GM18519 (cell line): Measurements from ENCODE around the gene SLC27A2.
"Not testable (repeated sequence)": the region's sequence is repeated elsewhere in the genome, so short reads cannot be mapped to it uniquely, and the experiment has no call there.

Experiments
- ATAC-seq: cut with Tn5 transposase; IDR thresholded peaks from one replicate; pipeline ENCODE4 v1.9.1; 2021; ENCODE audit warnings: mild to moderate bottlenecking, moderate library complexity; ENCODE audit not compliant: unreplicated experiment, low FRiP score

Gene SLC27A2

GRCh38 chr15:50162969-50163718 lies 18.9 kb upstream of the SLC27A2 start:
- no peak for ATAC-seq

GRCh38 chr15:50163719-50164410 lies 18.1 kb upstream of the SLC27A2 start:
- ATAC-seq, result no peak

DNA sequence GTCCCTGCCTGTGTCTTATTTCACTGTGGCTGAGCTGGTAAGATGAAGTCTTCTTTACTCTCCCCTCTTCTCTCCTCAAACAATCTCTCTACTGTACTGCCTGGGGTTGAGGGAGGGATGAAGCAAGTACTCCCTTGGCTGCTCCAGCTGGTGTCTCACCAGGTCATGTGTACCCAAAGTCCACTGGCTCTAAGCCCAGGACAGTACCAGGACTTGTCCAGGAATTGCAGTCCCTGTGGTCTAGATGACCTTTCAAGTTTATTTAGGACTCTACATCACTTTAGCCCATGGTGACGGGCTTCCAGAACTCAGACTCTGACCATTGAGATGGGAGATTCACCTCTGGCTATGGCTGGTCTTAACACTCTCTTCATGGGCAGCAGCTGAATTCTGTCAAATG lies 17.5 kb upstream of the SLC27A2 start:
- ATAC-seq, result no peak

GRCh38 chr15:50166216-50166615 lies 15.8 kb upstream of the SLC27A2 start:
- ATAC-seq, result no peak

- no peak for ATAC-seq
Measured at GRCh38 chr15:50167110-50167509, 14.9 kb upstream of the SLC27A2 start.

- no peak for ATAC-seq
Measured at GRCh38 chr15:50168379-50168778, 13.6 kb upstream of the SLC27A2 start.

DNA sequence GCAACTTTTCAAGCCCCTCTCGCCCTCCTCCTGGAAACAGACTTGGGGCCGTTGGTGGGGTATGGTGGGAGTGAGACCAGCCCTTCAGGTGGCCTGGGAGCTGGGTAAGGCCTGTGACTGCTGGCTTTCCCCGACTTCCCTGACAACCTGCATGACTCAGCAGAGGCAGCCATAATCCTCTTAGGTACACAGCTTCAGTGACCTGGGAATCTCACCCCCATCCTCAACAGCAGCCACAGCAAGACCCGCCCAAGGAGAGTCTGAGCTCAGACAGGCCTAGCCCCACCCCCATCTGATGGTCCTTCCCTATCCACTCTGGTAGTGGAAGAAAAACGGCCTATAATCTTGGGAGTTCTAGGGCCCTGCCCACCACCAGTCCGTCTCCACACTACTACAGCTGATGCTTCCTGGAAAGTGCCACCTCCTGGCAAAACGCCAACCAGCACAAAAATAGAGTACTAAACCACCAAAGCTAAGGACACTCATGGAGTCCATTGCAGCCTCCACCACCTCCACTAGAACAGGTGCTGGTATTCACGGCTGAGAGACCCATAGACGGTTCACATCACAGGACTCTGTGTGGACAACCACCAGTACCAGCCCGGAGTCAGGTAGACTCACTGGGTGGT lies 13.1 kb upstream of the SLC27A2 start:
- no peak for ATAC-seq

DNA sequence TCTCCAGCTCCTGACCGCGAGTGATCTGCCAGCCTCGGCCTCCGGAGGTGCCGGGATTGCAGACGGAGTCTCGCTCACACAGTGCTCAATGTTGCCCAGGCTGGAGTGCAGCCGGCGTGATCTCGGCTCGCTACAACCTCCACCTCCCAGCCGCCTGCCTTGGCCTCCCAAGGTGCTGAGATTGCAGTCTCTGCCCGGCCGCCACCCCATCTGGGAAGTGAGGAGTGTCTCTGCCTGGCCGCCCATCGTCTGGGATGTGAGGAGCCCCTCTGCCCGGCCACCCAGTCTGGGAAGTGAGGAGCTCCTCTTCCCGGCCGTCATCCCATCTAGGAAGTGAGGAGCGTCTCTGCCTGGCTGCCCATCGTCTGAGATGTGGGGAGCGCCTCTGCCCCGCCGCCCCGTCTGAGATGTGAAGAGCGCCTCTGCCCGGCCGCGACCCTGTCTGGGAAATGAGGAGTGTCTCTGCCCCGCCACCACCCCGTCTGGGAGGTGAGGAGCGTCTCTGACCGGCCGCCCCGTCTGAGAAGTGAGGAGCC lies 9.6 kb upstream of the SLC27A2 start:
- ATAC-seq, result not testable (repeated sequence)

DNA sequence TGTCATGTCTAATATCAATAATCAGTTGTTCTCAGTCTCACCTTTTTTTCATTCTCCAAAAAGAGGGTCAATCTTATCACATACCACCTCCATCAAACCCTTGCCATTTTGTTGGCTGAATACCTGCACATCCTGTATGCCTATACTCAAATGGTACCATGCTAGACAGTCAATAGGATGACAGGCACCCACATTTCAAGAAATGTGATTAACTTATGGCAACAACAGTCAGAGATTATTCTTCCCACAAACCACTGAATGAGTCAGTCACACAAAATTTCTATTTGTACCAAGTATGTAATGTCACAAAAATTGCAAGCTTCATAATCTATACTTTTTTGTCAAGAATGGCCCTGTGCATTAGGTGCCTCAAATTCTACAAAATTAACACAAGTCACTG lies 5.1 kb upstream of the SLC27A2 start:
- no peak for ATAC-seq

DNA sequence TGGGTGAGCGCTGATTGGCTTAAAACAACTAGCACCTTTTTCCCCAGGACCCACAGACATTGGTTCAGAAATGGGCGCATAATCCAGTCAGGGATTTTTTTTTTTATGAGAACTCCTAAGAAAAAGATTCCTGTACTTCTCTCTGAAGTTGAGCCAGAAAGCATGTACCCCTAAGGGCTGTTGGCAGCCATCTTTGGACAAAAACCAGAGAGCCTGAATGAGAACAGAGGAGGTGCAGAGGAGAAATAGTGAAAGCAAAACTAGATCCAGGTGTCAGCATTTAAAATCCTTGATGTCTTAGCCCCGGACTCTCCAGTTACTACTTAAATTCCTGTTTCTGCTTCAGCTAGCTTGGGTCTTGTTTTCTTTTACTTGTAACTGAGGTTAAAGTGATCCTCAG lies 1.9 kb upstream of the SLC27A2 start:
- no peak for ATAC-seq

DNA sequence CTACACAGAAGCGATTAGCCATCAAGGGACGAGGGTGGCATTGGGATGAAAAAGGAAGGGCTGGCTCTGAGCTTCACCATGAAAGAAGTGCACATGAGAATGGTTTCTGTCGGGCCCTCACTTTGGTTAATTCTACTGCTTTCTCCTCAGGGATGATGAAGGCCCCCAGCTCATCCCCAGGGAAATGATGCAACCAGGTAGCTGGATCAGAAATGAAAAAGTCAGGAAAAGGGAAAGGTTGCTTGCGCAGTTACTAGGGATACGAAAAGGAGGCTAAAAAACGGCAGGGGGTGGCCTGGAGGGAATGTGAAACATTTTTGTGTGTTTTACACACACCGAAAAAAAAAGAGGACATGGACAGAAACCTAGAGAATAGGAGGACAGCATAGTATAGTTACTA lies 1.4 kb upstream of the SLC27A2 start:
- no peak for ATAC-seq

DNA sequence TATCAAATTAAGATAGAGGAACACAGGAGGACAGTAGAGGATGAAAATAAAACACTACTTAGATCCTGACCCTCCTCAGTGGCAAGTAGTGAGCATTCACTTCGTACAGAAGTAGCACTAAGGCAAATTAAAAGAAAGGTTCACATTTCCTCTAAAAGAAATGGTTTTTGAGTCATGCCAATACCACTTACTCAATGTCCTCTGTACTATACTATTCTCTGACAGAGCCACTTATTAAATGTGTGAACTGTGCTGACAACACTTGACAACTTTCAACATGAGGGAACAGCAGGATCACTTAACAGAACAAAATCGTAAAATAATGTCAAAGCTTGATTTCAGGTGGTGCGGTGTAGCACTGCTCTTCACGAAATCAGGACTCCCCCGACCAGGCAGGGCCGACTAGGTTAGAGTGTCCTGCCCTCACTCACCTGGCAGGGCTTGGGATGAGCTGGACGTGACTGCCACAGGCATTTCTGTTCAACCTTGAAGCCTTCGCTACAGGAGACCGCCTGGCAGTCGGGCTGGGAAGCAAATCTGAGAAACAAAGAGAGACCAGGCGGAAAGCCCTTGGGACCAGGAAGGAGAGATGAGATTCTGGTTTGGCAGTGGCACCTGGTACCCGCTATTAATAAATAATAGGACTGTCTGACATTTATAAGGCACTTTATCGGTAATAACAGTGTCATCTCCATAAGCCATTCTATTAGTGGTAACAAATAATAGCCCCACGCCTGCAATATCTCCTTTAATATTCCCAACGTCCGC lies 611 bp upstream of the SLC27A2 start:
- no peak for ATAC-seq

- peak; percentile 41 for ATAC-seq
Measured at GRCh38 chr15:50182219-50183013, 420 bp downstream of the SLC27A2 start.

DNA sequence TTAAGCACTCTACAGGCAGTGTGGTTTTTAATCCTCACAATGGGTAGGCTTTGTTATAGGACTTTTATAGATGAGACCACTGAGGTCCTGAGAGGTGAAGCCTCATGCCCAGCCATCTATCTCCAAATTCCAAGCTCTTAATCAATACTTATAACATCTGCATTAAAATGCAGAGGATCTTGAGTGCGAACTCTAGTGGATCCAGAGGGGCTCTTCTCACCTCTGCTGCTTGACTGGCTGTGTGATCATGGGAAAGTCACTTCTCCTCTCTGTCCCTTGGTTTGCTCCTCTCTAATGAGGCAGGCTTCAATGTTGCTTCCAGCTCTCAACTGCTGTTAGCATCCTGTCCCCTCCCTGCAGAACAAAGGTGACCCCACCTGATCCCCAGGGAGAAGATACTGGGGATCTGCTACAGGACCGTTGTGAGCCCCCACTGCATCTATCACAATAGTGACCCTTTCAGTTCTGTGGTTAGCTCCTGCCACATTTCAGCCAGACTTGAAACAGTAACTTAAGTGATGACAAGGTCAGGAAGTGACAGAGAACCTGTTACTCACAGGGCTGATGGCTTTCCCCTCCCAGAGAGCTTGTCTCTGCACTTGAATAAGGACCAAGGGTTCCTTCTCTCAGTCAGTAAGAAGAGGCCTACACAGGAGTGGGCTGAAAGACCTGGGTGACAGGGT lies 1.3 kb downstream of the SLC27A2 start:
- ATAC-seq, result no peak

DNA sequence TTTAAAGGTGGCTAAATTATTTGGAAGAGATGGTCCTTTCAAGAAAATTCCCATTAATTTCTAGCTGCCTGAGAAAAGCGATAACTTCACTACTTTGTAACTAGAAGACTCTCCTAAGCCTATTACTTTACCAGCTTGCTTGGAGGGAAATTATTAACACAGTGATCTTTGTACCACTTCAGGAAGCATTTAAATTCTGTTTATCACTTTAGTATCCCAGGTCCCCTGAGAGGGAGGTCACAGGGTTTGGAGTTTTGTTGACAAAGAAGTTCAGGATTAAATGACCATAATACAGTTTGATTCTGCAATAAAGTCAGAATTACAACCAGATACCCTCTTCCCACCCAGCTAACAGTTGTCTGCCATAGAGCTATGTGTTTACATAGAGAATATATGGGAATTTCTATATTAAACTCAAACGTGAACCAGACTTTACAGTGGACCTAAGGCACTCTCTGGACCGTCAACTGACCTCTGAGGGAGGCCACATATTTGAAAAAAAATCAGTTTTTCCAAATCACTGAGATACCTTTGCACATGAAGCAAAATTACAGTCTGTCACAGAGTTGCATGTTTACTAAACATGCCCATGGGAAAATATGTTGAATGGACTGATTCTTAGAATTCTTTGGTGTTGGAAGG lies 3.0 kb downstream of the SLC27A2 start:
- no peak for ATAC-seq

- no peak for ATAC-seq
Measured at GRCh38 chr15:50186090-50186489, 4.1 kb downstream of the SLC27A2 start.

DNA sequence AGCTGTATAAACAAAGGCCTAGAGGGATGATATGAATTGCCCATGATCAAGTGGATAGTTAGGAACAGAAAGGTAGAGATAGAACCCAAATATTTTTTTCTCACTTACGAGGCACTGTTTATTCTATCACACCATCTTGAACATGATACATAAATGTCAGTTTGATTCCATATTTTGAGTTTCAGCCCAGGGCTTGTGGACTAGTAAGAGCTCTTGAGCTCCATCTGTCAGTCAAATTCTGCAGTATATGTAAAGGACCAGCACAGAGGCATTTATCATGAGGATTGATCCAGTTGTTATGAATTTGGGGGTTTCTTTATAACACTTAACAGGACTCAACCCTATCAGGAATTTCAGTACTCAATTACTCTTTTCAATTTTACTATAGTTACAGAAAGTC lies 4.8 kb downstream of the SLC27A2 start:
- ATAC-seq, result no peak

GRCh38 chr15:50187525-50187924 lies 5.5 kb downstream of the SLC27A2 start:
- no peak for ATAC-seq

DNA sequence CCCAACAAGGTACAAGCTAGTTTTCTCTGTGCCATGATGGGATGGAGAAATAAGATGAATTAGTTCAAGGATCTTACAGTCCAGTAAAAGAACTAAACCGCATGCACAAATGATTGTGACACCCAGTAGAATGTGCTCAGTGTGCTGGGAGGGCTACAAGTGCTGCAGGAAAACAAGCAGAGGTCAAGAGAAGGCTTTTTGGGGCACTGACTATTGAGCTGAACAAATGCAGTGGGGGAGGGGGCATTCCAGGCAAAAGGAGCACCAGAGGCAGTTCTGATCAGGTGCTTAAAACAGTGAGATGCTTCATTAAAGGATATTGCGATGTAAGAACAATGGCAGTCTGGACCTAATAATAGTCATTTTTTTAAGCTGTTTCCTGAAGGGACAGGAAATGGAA lies 6.0 kb downstream of the SLC27A2 start:
- no peak for ATAC-seq
